Occipital lobe (tissue), 2 donors: ENCODE results near the gene EFNA4. TPM values are rescaled to one million over a fixed set of nuclear protein-coding genes. Genes with fewer than 3 reads are reported as not detected.
A peak's percentile ranks its signal among the peaks of the same experiment; 100 is the strongest.

Source experiments
- DNase-seq: peaks from one replicate; lab custom pipeline; 2025; lab: John Stamatoyannopoulos, UW
- total RNA-seq: library from RNA; depleted of rRNA; stranded (reverse); fragments of >200 nt; gene quantifications from one replicate; pipeline ENCODE4 v1.2.3, GENCODE V29; 2014

Gene EFNA4
- 0.62 TPM for total RNA-seq

- peak; percentile 21 for DNase-seq
These were observed at the start of gene EFNA4 for GRCh38 chr1:155063550-155064110. Gene EFNA4 (plus strand): TSS chr1:155063740. CDS start chr1:155063824, 84 bp downstream.

GRCh38 chr1:155014709-155015508 lies 48.6 kb upstream of the EFNA4 start:
- DNase-seq = no peak

GRCh38 chr1:155015527-155016230 lies 47.9 kb upstream of the EFNA4 start:
- DNase-seq = no peak

- DNase-seq = no peak
These were observed 47.2 kb upstream of the EFNA4 start for GRCh38 chr1:155016231-155016831.

GRCh38 chr1:155017041-155017945 lies 46.2 kb upstream of the EFNA4 start:
- DNase-seq = peak; percentile 74

GRCh38 chr1:155017946-155018316 lies 45.6 kb upstream of the EFNA4 start:
- DNase-seq = no peak

GRCh38 chr1:155018617-155019348 lies 44.8 kb upstream of the EFNA4 start:
- no peak for DNase-seq

- no peak for DNase-seq
These were observed 43.9 kb upstream of the EFNA4 start for GRCh38 chr1:155019377-155020245.

GRCh38 chr1:155022136-155022926 lies 41.2 kb upstream of the EFNA4 start:
- no peak for DNase-seq

GRCh38 chr1:155022927-155023236 lies 40.7 kb upstream of the EFNA4 start:
- no peak for DNase-seq

GRCh38 chr1:155023627-155024026 lies 39.9 kb upstream of the EFNA4 start:
- no peak for DNase-seq

GRCh38 chr1:155024315-155024714 lies 39.2 kb upstream of the EFNA4 start:
- no peak for DNase-seq

- no peak for DNase-seq
These were observed 37.4 kb upstream of the EFNA4 start for GRCh38 chr1:155026154-155026553.

- DNase-seq = no peak
These were observed 37.0 kb upstream of the EFNA4 start for GRCh38 chr1:155026588-155026987.

- DNase-seq = no peak
These were observed 33.9 kb upstream of the EFNA4 start for GRCh38 chr1:155029513-155030242.

GRCh38 chr1:155030243-155030795 lies 33.2 kb upstream of the EFNA4 start:
- no peak for DNase-seq

GRCh38 chr1:155030899-155031298 lies 32.6 kb upstream of the EFNA4 start:
- no peak for DNase-seq

GRCh38 chr1:155032886-155033285 lies 30.7 kb upstream of the EFNA4 start:
- DNase-seq = no peak
